H1 (cell line): Measurements from ENCODE around the gene SHLD1. TPM values are rescaled to one million over a fixed set of nuclear protein-coding genes. Genes with fewer than 3 reads are reported as not detected.

ENCODE experiments used
- BACH1 ChIP-seq: IDR thresholded peaks from 2 replicates; pipeline ENCODE4 v1.6.1; 2012; ENCODE audit warnings: low read length, improper control_type of control experiment
- CHD2 ChIP-seq: IDR thresholded peaks from 2 replicates; pipeline ENCODE4 v1.6.1; 2012; ENCODE audit warnings: low read length, improper control_type of control experiment
- PHF8 ChIP-seq: fragments of 200-600 bp; sonication (generic); conservative IDR thresholded peaks from 2 replicates; pipeline ENCODE4 v1.7.1; 2012; ENCODE audit warnings: low read depth, mild to moderate bottlenecking, inconsistent platforms, low read length, moderate library complexity
- SRF ChIP-seq: IDR thresholded peaks from 2 replicates; pipeline ENCODE4 v1.6.1; 2011; ENCODE audit warnings: mild to moderate bottlenecking, low read depth, low read length, moderate library complexity
- YY1 ChIP-seq: IDR thresholded peaks from 2 replicates; pipeline ENCODE4 v1.6.1; 2011; ENCODE audit warnings: low read depth, mild to moderate bottlenecking, low read length
- polyA plus RNA-seq, 7 experiments: library from polyadenylated mRNA; depleted of rRNA in 3 of 7; stranded (reverse) in 5 of 7; unstranded in 2 of 7; fragments of >200 nt in 5 of 7; fragments of 200-250 nt in 2 of 7; gene quantifications; 1 replicate in 5 of 7; 2 replicates in 1 of 7; 4 replicates in 1 of 7; pipeline versions ENCODE4 v1.2.1 to v1.2.3, GENCODE V29; 2011 to 2013; ENCODE audit warnings: missing spikeins in 2 of 7, mixed read lengths in 2 of 7
- total RNA-seq: library from RNA; stranded (reverse); fragmentation: NEBNext Ultra II Directional; extraction: Animal tissue kit (Norgen Biotek cat#: 25700); gene quantifications from 2 replicates; pipeline ENCODE4 v1.2.1, GENCODE V29; 2021

SHLD1 gene
- total and polyA plus RNA-seq, 2 of the 8 experiments (the other 6 are each of a cell fraction or from before 2014, with no cell fraction given) = 4.2 to 6.5 TPM

- no peak for TF ChIP-seq YY1
- TF ChIP-seq BACH1 = no peak
- TF ChIP-seq CHD2 = no peak
- no peak for TF ChIP-seq SRF
- no peak for TF ChIP-seq PHF8
Observed at GRCh38 chr20:5772704-5773103, 22.5 kb downstream of the SHLD1 start (continued).
